Peyer's patch (tissue), 4 donors: Measurements from ENCODE around the gene PRKACG.

Source experiments
- POLR2A ChIP-seq, 2 donors: fragments of 450-650 bp; IDR thresholded peaks; one replicate each; pipeline ENCODE4 v1.5.1; 2017; ENCODE audit warnings: antibody characterized with exemption in 2 of 2, mild to moderate bottlenecking in 2 of 2, moderate library complexity in 2 of 2
- TF ChIP-seq, protein P1 (sequence below), 6 experiments: fragments of 450-650 bp in 4 of 6; fragments of 200-600 bp in 2 of 6; sonication (generic) in 1 of 6; IDR thresholded peaks; one replicate each; pipeline ENCODE4 v1.5.1; 2017 to 2019; ENCODE audit warnings: antibody characterized with exemption in 6 of 6, mild to moderate bottlenecking in 3 of 6, moderate library complexity in 1 of 6

DNA sequence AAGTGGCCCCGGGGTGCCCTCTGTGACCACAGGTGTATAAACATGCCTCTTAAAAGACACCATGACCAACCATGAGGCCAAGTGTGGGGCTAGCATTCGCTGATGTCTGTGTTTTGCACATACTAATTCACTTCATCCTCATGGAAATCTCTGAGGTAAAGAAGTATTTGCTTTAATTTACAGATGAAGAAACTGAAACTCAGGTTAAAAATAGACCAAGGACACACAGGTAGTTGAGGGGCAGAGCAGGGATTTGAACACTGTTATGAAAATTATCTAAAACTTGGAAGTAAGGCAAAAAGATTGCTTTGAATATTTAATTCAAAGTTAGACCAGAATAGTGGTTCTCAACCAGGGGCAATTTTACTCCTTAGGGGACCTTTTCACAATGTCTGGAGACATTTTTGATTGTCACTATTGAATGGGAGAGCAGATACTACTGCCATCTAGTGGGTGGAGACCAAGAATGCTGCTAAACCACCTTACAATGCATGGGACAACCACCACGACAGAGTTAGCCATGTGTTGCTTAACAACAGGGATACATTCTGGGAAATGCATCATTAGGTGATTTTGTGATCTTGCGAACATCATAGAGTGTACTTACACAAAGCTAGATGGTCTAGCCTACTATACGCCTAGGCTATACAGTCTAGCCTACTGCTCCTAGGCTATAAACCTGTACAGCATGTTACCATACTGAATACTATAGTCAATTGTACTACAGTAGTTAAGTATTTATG is 13.6 kb upstream of the PRKACG start:
- no peak for TF ChIP-seq POLR2A (IDR thresholded peaks at IDR 0.05)
- TF ChIP-seq, protein P1, sequence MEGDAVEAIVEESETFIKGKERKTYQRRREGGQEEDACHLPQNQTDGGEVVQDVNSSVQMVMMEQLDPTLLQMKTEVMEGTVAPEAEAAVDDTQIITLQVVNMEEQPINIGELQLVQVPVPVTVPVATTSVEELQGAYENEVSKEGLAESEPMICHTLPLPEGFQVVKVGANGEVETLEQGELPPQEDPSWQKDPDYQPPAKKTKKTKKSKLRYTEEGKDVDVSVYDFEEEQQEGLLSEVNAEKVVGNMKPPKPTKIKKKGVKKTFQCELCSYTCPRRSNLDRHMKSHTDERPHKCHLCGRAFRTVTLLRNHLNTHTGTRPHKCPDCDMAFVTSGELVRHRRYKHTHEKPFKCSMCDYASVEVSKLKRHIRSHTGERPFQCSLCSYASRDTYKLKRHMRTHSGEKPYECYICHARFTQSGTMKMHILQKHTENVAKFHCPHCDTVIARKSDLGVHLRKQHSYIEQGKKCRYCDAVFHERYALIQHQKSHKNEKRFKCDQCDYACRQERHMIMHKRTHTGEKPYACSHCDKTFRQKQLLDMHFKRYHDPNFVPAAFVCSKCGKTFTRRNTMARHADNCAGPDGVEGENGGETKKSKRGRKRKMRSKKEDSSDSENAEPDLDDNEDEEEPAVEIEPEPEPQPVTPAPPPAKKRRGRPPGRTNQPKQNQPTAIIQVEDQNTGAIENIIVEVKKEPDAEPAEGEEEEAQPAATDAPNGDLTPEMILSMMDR (IDR thresholded peaks at IDR 0.05), result peak in 5 of 6 experiments; percentile 45 to 78 (median 75)
